Activated CD8-positive, alpha-beta memory T cell treated with anti-CD3 and anti-CD28 coated beads, Interleukin-2, amount 10 ng/mL, durations not matched to agents 7 days and 5 days (primary cell): ENCODE results near the gene MOGAT1. TPM values are rescaled to one million over a fixed set of nuclear protein-coding genes. Genes with fewer than 3 reads are reported as not detected.

Experiments
- ATAC-seq: fragments of 150-1000 bp; cut with Tn5 transposase; one replicate; pipeline ENCODE4 v1.10.0; 2021; ENCODE audit warnings: moderate library complexity
- CTCF ChIA-PET: fragments of 350-600 bp; sonication (Branson Sonifier 250); formaldehyde crosslinking; loops from one replicate; lab custom pipeline; 2021; ENCODE audit warnings: antibody characterized with exemption; lab: Charles Lee
- DNase-seq: peaks from one replicate; pipeline ENCODE4 v3.0.0-alpha.2; 2020
- H3K27ac Mint-ChIP-seq: one replicate; pipeline ENCODE4 v1.8.0; 2021; ENCODE audit warnings: mild to moderate bottlenecking, mixed read lengths
- H3K27me3 Mint-ChIP-seq: one replicate; pipeline ENCODE4 v1.8.0; 2021; ENCODE audit warnings: mixed read lengths
- H3K36me3 Mint-ChIP-seq: one replicate; pipeline ENCODE4 v1.8.0; 2021; ENCODE audit warnings: mild to moderate bottlenecking, mixed read lengths
- H3K4me1 Mint-ChIP-seq: one replicate; pipeline ENCODE4 v1.8.0; 2021; ENCODE audit warnings: mixed read lengths
- H3K4me3 Mint-ChIP-seq: one replicate; pipeline ENCODE4 v1.8.0; 2021; ENCODE audit warnings: mild to moderate bottlenecking, moderate library complexity, mixed read lengths
- H3K9me3 Mint-ChIP-seq: one replicate; pipeline ENCODE4 v1.8.0; 2022; ENCODE audit warnings: low read depth, mixed read lengths
- total RNA-seq, 2 experiments: library from RNA; stranded (reverse); gene quantifications; one replicate each; pipeline ENCODE4 v1.2.3, GENCODE V29; 2021

MOGAT1 gene
- total RNA-seq, 2 experiments from 2014 or later = not detected

DNA sequence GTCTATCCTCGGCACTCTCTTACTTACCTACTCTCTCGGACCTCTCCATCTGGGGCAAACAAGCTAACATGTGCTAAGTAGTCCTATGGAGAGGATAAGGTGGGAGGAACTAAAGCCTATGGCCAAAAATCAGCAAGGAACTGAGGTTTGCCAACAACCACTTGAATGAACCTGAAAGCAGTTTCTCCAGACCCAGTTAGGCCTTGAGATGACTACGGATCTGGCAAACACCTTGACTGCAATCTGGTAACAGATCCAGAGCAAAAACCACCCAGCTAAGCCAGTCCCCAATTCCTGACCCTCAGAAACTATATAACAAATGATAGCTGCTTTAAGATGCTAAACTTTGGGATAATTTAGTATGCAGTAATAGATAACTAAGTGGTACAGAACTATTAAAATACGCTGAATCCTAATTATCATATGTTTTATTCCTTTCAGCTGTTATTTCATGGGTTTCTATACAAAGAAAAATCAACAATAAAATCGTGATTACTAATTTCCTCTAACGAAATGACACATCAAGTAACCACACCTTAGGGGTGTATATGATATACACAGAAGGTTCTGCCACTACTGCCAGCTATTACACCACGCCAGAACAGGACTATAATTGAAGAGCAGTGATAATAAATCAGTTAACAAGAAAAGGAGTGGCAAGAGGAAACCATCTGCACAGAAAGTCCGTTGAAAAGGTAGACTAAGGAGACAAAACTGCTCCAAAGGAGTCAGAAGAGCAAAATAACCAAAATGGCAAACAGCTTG lies 18.8 kb upstream of the MOGAT1 start:
- peaks cover 12% of the 10 kb centered on the region for H3K36me3 Mint-ChIP-seq
- CTCF ChIA-PET = interaction anchor here (0.6 to 1.4 kb wide), 4 partner anchors 10 to 55 kb away, joined by 3 to 4 read pairs (median 3); no protein-coding TSS in a partner anchor
- no peaks in the 10 kb centered on the region for H3K9me3 Mint-ChIP-seq
- H3K27ac Mint-ChIP-seq = peak overlapping the region; percentile 85
- DNase-seq (no peak), ATAC-seq (no peak)
- H3K27me3 Mint-ChIP-seq = no peaks in the 10 kb centered on the region
- H3K4me1 Mint-ChIP-seq = peaks cover 44% of the 10 kb centered on the region
- H3K4me3 Mint-ChIP-seq = peak overlapping the region; percentile 61

DNA sequence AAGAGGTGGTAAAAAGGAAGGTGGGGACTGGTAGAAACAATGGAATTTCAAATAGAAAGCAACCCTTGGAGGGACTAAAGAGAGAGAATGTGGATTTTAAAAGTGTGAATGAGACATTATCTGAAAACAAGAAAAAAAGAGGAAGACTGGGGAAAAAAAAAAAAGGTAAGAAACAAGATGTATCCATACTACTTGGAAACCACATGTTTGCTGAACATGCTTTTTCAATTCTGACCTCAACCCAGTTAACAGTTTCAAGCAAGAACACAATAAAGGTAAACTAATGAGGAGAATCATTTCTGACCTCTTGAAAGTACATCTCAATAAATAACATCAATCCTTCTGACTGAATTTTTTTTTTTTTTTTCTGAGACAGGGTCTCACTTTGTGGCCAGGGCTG lies 18.2 kb upstream of the MOGAT1 start:
- Mint-ChIP-seq H3K4me3 (peak overlapping the region; percentile 61), H3K27me3 (no peaks in the 10 kb centered on the region), H3K9me3 (no peaks in the 10 kb centered on the region), H3K4me1 (peaks cover 44% of the 10 kb centered on the region), H3K27ac (peak overlapping the region; percentile 85), H3K36me3 (peaks cover 8% of the 10 kb centered on the region)
- ATAC-seq (no peak), DNase-seq (no peak)
- CTCF ChIA-PET = interaction anchor here (1.2 to 1.4 kb wide), 2 partner anchors 12 to 55 kb away, joined by 3 to 4 read pairs; no protein-coding TSS in a partner anchor

- H3K4me1 Mint-ChIP-seq = peaks cover 35% of the 10 kb centered on the region
- H3K27me3 Mint-ChIP-seq = no peaks in the 10 kb centered on the region
- peak within 1 kb of the TSS; percentile 98 for H3K4me3 Mint-ChIP-seq
- peak within 1 kb of the TSS; percentile 93 for H3K27ac Mint-ChIP-seq
- peak; percentile 96 for ATAC-seq
- no peaks in the 10 kb centered on the region for H3K9me3 Mint-ChIP-seq
- H3K36me3 Mint-ChIP-seq = peaks cover 3% of the 10 kb centered on the region
- CTCF ChIA-PET = interaction anchor here (1.0 to 2.3 kb wide), 2 partner anchors 34 to 52 kb away, joined by 3 to 7 read pairs; no protein-coding TSS in a partner anchor
- DNase-seq = peak; percentile 96
These were observed 15.5 kb upstream of the MOGAT1 start, which contains the start of gene FARSB for GRCh38 chr2:222655787-222656525. TSS of gene FARSB (minus strand) at chr2:222656092. CDS start at chr2:222656073, 19 bp downstream.

GRCh38 chr2:222656526-222657446 lies 14.7 kb upstream of the MOGAT1 start:
- CTCF ChIA-PET = interaction anchor here (0.6 to 2.3 kb wide), 3 partner anchors 33 to 102 kb away, joined by 3 to 7 read pairs (median 3); no protein-coding TSS in a partner anchor
- H3K4me3 Mint-ChIP-seq = peak overlapping the region; percentile 98
- H3K27ac Mint-ChIP-seq = peak overlapping the region; percentile 93
- peaks cover 3% of the 10 kb centered on the region for H3K36me3 Mint-ChIP-seq
- no peaks in the 10 kb centered on the region for H3K27me3 Mint-ChIP-seq
- ATAC-seq (peak; percentile 14), DNase-seq (no peak)
- no peaks in the 10 kb centered on the region for H3K9me3 Mint-ChIP-seq
- H3K4me1 Mint-ChIP-seq = peaks cover 35% of the 10 kb centered on the region

- Mint-ChIP-seq H3K9me3 (no peaks in the 10 kb centered on the region), H3K27me3 (peaks cover 20% of the 10 kb centered on the region), H3K4me3 (no peak overlapping the region), H3K27ac (no peak overlapping the region), H3K4me1 (peaks cover 4% of the 10 kb centered on the region), H3K36me3 (no peaks in the 10 kb centered on the region)
- DNase-seq = no peak
- CTCF ChIA-PET = interaction anchor here (0.8 to 1.6 kb wide), 2 partner anchors 9 to 27 kb away, joined by 3 to 5 read pairs; no protein-coding TSS in a partner anchor
- ATAC-seq = no peak
These were observed 8.0 kb upstream of the MOGAT1 start for GRCh38 chr2:222663479-222663878.

DNA sequence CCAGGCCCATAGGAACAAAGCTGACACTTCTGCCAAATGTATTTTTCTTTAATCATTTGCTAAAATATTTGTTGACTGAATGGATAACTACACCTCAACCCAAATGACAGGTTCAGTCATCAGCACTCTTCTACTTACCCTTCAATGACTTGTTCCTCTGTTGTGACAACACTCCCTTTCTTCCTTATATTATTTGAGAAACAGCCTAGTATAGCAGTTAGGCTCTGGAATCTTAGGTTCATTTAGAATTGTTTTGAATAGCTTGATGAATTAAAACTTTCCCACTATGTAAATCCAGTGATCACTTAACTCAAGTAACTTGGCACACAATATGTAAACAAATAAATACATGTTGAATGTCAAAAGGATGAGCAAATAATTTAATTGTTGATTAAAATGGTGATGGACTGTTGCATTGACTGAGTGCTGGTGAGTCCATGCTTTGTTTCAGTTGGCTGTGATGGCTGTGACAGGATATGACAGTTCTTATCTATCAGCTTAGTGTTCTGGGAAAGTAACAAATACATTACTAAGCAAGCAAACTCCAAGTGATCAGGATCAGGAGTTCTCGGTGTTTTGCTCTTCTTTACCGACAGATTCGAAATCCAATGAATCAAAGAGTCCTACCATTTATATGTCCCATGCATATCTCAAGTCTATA lies 2.8 kb upstream of the MOGAT1 start:
- Mint-ChIP-seq H3K27ac (no peak overlapping the region), H3K27me3 (peaks cover 65% of the 10 kb centered on the region), H3K4me1 (peaks cover 7% of the 10 kb centered on the region), H3K4me3 (no peak overlapping the region), H3K9me3 (no peaks in the 10 kb centered on the region), H3K36me3 (no peaks in the 10 kb centered on the region)
- ATAC-seq (no peak), DNase-seq (no peak)
- CTCF ChIA-PET = no interaction called here

DNA sequence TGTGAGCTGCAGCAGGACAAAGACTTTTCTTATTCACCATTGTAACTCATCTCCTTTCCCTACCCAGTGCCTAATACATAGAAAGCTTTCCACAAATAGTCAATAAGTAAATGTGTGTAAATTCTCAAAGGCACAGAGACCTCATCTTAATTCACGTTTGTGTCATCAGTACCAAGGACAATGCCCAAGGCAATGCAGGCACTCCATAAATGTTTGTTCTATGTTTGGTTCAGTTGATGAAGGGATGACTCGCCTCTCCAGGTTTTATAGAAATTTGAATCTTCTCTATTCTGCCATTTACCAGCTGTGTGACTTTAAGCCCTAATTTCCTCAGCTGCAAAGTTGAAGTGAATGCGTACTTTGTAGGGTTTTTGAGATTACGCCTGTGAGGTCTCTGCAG lies 2.1 kb upstream of the MOGAT1 start:
- Mint-ChIP-seq H3K9me3 (no peaks in the 10 kb centered on the region), H3K27ac (no peak overlapping the region), H3K27me3 (peaks cover 70% of the 10 kb centered on the region), H3K4me1 (peaks cover 7% of the 10 kb centered on the region), H3K4me3 (no peak overlapping the region), H3K36me3 (no peaks in the 10 kb centered on the region)
- no peak for ATAC-seq
- no peak for DNase-seq
- CTCF ChIA-PET = no interaction called here

DNA sequence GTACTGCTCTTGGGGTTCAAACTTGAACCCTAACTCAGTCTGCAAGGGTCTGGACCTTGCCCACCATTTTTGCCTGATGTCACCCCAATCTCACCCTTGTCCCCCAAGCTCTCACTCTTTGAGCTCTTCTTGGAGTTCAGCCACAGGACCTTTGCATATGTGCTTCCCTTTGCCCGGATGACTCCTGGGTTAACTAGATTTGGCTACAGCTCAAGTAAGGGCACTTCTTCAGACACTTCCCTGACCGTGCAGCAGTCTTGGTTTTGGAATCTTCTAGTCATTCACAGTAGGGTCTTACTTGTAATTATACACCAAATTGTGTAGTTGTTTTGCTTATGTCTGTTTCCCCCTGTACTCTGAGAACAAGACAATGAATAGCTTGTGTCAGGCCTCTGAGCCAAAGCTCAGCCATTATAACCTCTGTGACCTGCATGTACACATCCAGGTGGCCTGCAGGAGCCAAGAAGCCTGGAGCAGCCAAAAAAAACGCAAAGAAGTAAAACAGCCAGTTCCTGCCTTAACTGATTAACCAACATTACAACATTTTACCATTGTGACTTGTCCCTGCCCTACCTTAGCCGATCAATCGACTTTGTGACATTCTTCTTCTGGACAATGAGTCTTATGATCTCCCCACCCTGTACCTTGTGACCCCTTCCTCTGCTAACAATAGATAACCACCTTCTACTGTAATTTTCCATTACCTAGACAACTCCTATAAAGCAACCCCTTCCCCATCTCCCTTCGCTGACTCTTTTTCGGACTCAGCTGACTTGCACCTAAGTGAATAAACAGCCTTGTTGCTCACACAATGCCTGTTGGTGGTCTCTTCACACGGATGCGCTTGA lies 1.0 kb upstream of the MOGAT1 start:
- DNase-seq = no peak
- CTCF ChIA-PET = interaction anchor here (0.8 kb wide), 1 partner anchor 128 kb away, joined by 3 read pairs; no protein-coding TSS in a partner anchor
- H3K9me3 Mint-ChIP-seq = no peaks in the 10 kb centered on the region
- H3K27ac Mint-ChIP-seq = no peak overlapping the region
- H3K4me3 Mint-ChIP-seq = no peak overlapping the region
- no peak for ATAC-seq
- H3K27me3 Mint-ChIP-seq = peaks cover 75% of the 10 kb centered on the region
- H3K36me3 Mint-ChIP-seq = no peaks in the 10 kb centered on the region
- H3K4me1 Mint-ChIP-seq = peaks cover 7% of the 10 kb centered on the region

- Mint-ChIP-seq H3K27ac (no peak overlapping the region), H3K4me1 (peaks cover 7% of the 10 kb centered on the region), H3K4me3 (peak overlapping the region; percentile 9), H3K36me3 (no peaks in the 10 kb centered on the region), H3K9me3 (no peaks in the 10 kb centered on the region), H3K27me3 (peaks cover 72% of the 10 kb centered on the region)
- DNase-seq = no peak
- ATAC-seq = no peak
- CTCF ChIA-PET = interaction anchor here (1.2 kb wide), 1 partner anchor 19 kb away, joined by 7 read pairs; no protein-coding TSS in a partner anchor
These were observed 577 bp downstream of the MOGAT1 start for GRCh38 chr2:222672068-222672401.

- Mint-ChIP-seq H3K4me1 (peaks cover 7% of the 10 kb centered on the region), H3K4me3 (no peak overlapping the region), H3K9me3 (no peaks in the 10 kb centered on the region), H3K27ac (no peak overlapping the region), H3K27me3 (peaks cover 75% of the 10 kb centered on the region), H3K36me3 (no peaks in the 10 kb centered on the region)
- DNase-seq = no peak
- no peak for ATAC-seq
- CTCF ChIA-PET = no interaction called here
These were observed 1.8 kb downstream of the MOGAT1 start for GRCh38 chr2:222673273-222673672.

DNA sequence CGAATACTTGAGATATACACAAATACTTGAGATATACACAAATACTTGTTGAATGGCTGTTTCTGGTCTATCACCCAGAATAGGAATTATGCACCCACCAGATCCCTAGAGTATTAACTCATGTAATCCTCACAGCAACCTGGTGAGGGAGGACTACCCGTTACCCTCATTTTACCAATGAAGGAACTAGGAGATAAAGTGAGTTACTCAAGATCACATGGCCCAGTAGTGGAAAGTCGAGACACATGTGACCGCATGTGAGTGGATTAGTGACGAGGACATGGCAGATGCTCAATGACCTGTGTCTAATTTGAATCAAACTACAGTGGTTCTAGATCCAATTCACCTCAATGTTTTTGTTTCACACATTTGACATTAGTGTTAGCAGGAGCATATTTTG lies 2.4 kb downstream of the MOGAT1 start:
- Mint-ChIP-seq H3K4me3 (no peak overlapping the region), H3K4me1 (peaks cover 7% of the 10 kb centered on the region), H3K9me3 (no peaks in the 10 kb centered on the region), H3K27ac (no peak overlapping the region), H3K27me3 (peaks cover 76% of the 10 kb centered on the region), H3K36me3 (no peaks in the 10 kb centered on the region)
- no peak for ATAC-seq
- CTCF ChIA-PET = no interaction called here
- DNase-seq = no peak

- H3K4me3 Mint-ChIP-seq = no peak overlapping the region
- CTCF ChIA-PET = no interaction called here
These were observed 6.5 kb downstream of the MOGAT1 start for GRCh38 chr2:222677981-222678380.

More at GRCh38 chr2:222677981-222678380, 6.5 kb downstream of the MOGAT1 start:
- no peaks in the 10 kb centered on the region for H3K9me3 Mint-ChIP-seq
- H3K27ac Mint-ChIP-seq = no peak overlapping the region
- DNase-seq = no peak
- no peaks in the 10 kb centered on the region for H3K36me3 Mint-ChIP-seq
- peaks cover 70% of the 10 kb centered on the region for H3K27me3 Mint-ChIP-seq
- ATAC-seq = no peak
- no peaks in the 10 kb centered on the region for H3K4me1 Mint-ChIP-seq
